Stomach smooth muscle (tissue), 2 donors: ENCODE data around the gene HOXD9.

Experiments
- H3K27ac ChIP-seq: one replicate; pipeline ENCODE4 v1.7.0; 2013; ENCODE audit warnings: mild to moderate bottlenecking, low read length, inconsistent platforms
- H3K27me3 ChIP-seq, 2 donors: one replicate each; pipeline ENCODE4 v1.7.0; 2013; ENCODE audit warnings: low read length in 2 of 2; ENCODE audit not compliant: insufficient read depth in 2 of 2, control insufficient read depth in 1 of 2
- H3K36me3 ChIP-seq, 2 donors: one replicate each; pipeline ENCODE4 v1.7.0; 2013; ENCODE audit warnings: low read length in 2 of 2; ENCODE audit not compliant: control insufficient read depth in 2 of 2, insufficient read depth in 2 of 2
- H3K4me1 ChIP-seq: one replicate; pipeline ENCODE4 v1.7.0; 2013; ENCODE audit warnings: low read length; ENCODE audit not compliant: control insufficient read depth, insufficient read depth
- H3K4me3 ChIP-seq, 2 donors: one replicate each; pipeline ENCODE4 v1.7.0; 2013; ENCODE audit warnings: low read length in 2 of 2
- H3K9ac ChIP-seq, 2 donors: one replicate each; pipeline ENCODE4 v1.7.0; 2013; ENCODE audit warnings: low read length in 2 of 2, mild to moderate bottlenecking in 1 of 2
- H3K9me3 ChIP-seq, 2 donors: one replicate each; pipeline ENCODE4 v1.7.0; 2013; ENCODE audit warnings: low read length in 2 of 2; ENCODE audit not compliant: control insufficient read depth in 2 of 2
- donor health status: healthy.
- donor health status: Pancreatic carcinoma.

Gene HOXD9

GRCh38 chr2:176122683-176123410 is at the start of gene HOXD9:
HOXD9 (plus strand) TSS chr2:176122719; CDS start chr2:176122769, 50 bp downstream.
- Histone ChIP-seq H3K27ac (no peak within 1 kb of the TSS), H3K27me3 (peaks cover 71 to 95% of the 10 kb centered on the region in 2 donors)

GRCh38 chr2:176072951-176073904 is 49.3 kb upstream of the HOXD9 start:
- peaks cover 79 to 96% of the 10 kb centered on the region in 2 donors for H3K27me3 ChIP-seq
- H3K4me3 ChIP-seq: no peak overlapping the region
- H3K9ac ChIP-seq: no peak overlapping the region
- no peak overlapping the region for H3K27ac ChIP-seq
- H3K36me3 ChIP-seq: no peaks in the 10 kb centered on the region
- H3K9me3 ChIP-seq: peaks cover 0 to 3% of the 10 kb centered on the region in 2 donors
- H3K4me1 ChIP-seq: peaks cover 5% of the 10 kb centered on the region

More at GRCh38 chr2:176122683-176123410, at the start of gene HOXD9:
- Histone ChIP-seq H3K4me1 (peaks cover 14% of the 10 kb centered on the region), H3K9me3 (peaks cover 0 to 4% of the 10 kb centered on the region in 2 donors), H3K36me3 (no peaks in the 10 kb centered on the region), H3K4me3 (peak within 1 kb of the TSS; percentile 21 to 67), H3K9ac (no peak within 1 kb of the TSS)

- no peaks in the 10 kb centered on the region for H3K36me3 ChIP-seq
- H3K9me3 ChIP-seq: peaks cover 0 to 7% of the 10 kb centered on the region in 2 donors
- H3K27me3 ChIP-seq: peaks cover 75 to 96% of the 10 kb centered on the region in 2 donors
- H3K4me3 ChIP-seq: no peak overlapping the region
- no peak overlapping the region for H3K9ac ChIP-seq
- H3K27ac ChIP-seq: no peak overlapping the region
- H3K4me1 ChIP-seq: peaks cover 9% of the 10 kb centered on the region
Measured at GRCh38 chr2:176074919-176075425, 47.5 kb upstream of the HOXD9 start.

- H3K4me3 ChIP-seq: no peak overlapping the region
- peaks cover 70 to 95% of the 10 kb centered on the region in 2 donors for H3K27me3 ChIP-seq
- no peaks in the 10 kb centered on the region for H3K36me3 ChIP-seq
- H3K9ac ChIP-seq: no peak overlapping the region
- H3K9me3 ChIP-seq: peaks cover 0 to 7% of the 10 kb centered on the region in 2 donors
- peaks cover 13% of the 10 kb centered on the region for H3K4me1 ChIP-seq
- H3K27ac ChIP-seq: no peak overlapping the region
Measured at GRCh38 chr2:176075481-176075880, 47.0 kb upstream of the HOXD9 start.

GRCh38 chr2:176076063-176076462 is 46.5 kb upstream of the HOXD9 start:
- Histone ChIP-seq H3K27me3 (peaks cover 70 to 95% of the 10 kb centered on the region in 2 donors), H3K27ac (no peak overlapping the region), H3K9ac (no peak overlapping the region), H3K4me1 (peaks cover 14% of the 10 kb centered on the region), H3K4me3 (no peak overlapping the region), H3K36me3 (no peaks in the 10 kb centered on the region), H3K9me3 (peaks cover 0 to 9% of the 10 kb centered on the region in 2 donors)

- H3K27me3 ChIP-seq: peaks cover 70 to 95% of the 10 kb centered on the region in 2 donors
- H3K27ac ChIP-seq: no peak overlapping the region
- peaks cover 0 to 13% of the 10 kb centered on the region in 2 donors for H3K9me3 ChIP-seq
- H3K9ac ChIP-seq: no peak overlapping the region
- no peaks in the 10 kb centered on the region for H3K36me3 ChIP-seq
- H3K4me3 ChIP-seq: no peak overlapping the region
- H3K4me1 ChIP-seq: peaks cover 14% of the 10 kb centered on the region
Measured at GRCh38 chr2:176076796-176077195, 45.7 kb upstream of the HOXD9 start.

- Histone ChIP-seq H3K27me3 (peaks cover 74 to 95% of the 10 kb centered on the region in 2 donors), H3K9ac (no peak overlapping the region), H3K4me1 (peaks cover 23% of the 10 kb centered on the region), H3K9me3 (peaks cover 0 to 11% of the 10 kb centered on the region in 2 donors), H3K27ac (no peak overlapping the region), H3K4me3 (no peak overlapping the region), H3K36me3 (no peaks in the 10 kb centered on the region)
Measured at GRCh38 chr2:176078541-176079284, 43.8 kb upstream of the HOXD9 start.

GRCh38 chr2:176079285-176079830 is 43.2 kb upstream of the HOXD9 start:
- H3K4me1 ChIP-seq: peaks cover 23% of the 10 kb centered on the region
- peaks cover 75 to 95% of the 10 kb centered on the region in 2 donors for H3K27me3 ChIP-seq
- no peak overlapping the region for H3K9ac ChIP-seq
- H3K36me3 ChIP-seq: no peaks in the 10 kb centered on the region
- no peak overlapping the region for H3K27ac ChIP-seq
- H3K9me3 ChIP-seq: peaks cover 0 to 11% of the 10 kb centered on the region in 2 donors
- peak overlapping the region in 1 of 2 donors; percentile 29 for H3K4me3 ChIP-seq

- Histone ChIP-seq H3K4me1 (peaks cover 25% of the 10 kb centered on the region), H3K9me3 (peaks cover 0 to 11% of the 10 kb centered on the region in 2 donors), H3K9ac (no peak overlapping the region), H3K27ac (no peak overlapping the region), H3K27me3 (peaks cover 75 to 95% of the 10 kb centered on the region in 2 donors), H3K36me3 (no peaks in the 10 kb centered on the region), H3K4me3 (peak overlapping the region in 1 of 2 donors; percentile 29)
Measured at GRCh38 chr2:176079831-176080539, 42.5 kb upstream of the HOXD9 start.
